Measurements from ENCODE around the gene GPC5. TPM values are rescaled to one million over a fixed set of nuclear protein-coding genes. Genes with fewer than 3 reads are reported as not detected.

The GPC5 gene
- total RNA-seq, 1 experiment from 2014 or later: 0.15 TPM

- TF ChIP-seq CTCF (conservative IDR thresholded peaks at IDR 0.05): no peak
- H3K27ac Mint-ChIP-seq: no peak overlapping the region
- H3K36me3 Mint-ChIP-seq (ENCODE audit: insufficient read depth in 1 of 3, low read depth in 3 of 3): peaks cover 0 to 5% (median 2%) of the 10 kb centered on the region in 3 experiments; a peak in 4 of 7 replicates
- Histone ChIP-seq H3K4ac (ENCODE audit: low read depth, low read length) (no peak overlapping the region), H3K9me3 (ENCODE audit: control insufficient read depth, low read depth, low read length) (no peaks in the 10 kb centered on the region), H3T11ph (ENCODE audit: low read length) (no peak overlapping the region), H3K14ac (ENCODE audit: insufficient read depth, low read length) (no peak overlapping the region), H2BK15ac (ENCODE audit: low read depth, low read length) (no peak overlapping the region), H2BK12ac (ENCODE audit: insufficient read length, low read depth, low read length) (no peak overlapping the region), H3K18ac (ENCODE audit: insufficient read length, low read depth, low read length) (no peak overlapping the region), H2AFZ (ENCODE audit: low read length) (no peak overlapping the region), H3K79me2 (ENCODE audit: insufficient read depth, low read length) (no peaks in the 10 kb centered on the region), H4K5ac (ENCODE audit: insufficient read length, low read depth, low read length) (no peak overlapping the region), H3K9ac (ENCODE audit: extremely low read depth, insufficient read length, low read length) (no peak overlapping the region), H2BK20ac (ENCODE audit: low read depth, low read length, poor library complexity, severe bottlenecking) (no peak overlapping the region), H3K23me2 (ENCODE audit: insufficient read length, low read depth, low read length, poor library complexity, severe bottlenecking) (peaks cover 7% of the 10 kb centered on the region), H3K79me1 (ENCODE audit: insufficient read depth, low read depth, low read length, poor library complexity, severe bottlenecking) (no peaks in the 10 kb centered on the region), H2AK5ac (ENCODE audit: insufficient read length, low read length) (no peak overlapping the region), H3K27ac (ENCODE audit: insufficient read length, low read depth, low read length) (no peak overlapping the region), H3K27me3 (ENCODE audit: insufficient read depth, low read length) (peaks cover 12% of the 10 kb centered on the region), H4K8ac (replicated peaks; ENCODE audit: insufficient read length, low read depth, low read length) (no peak overlapping the region), H3K4me2 (ENCODE audit: insufficient read depth, insufficient read length, low read length) (no peak overlapping the region), H4K20me1 (ENCODE audit: control insufficient read depth, insufficient read depth, insufficient read length) (no peaks in the 10 kb centered on the region), H2BK120ac (ENCODE audit: low read depth, low read length, poor library complexity, severe bottlenecking) (no peak overlapping the region), H3K56ac (ENCODE audit: insufficient read length, low read depth, low read length) (no peak overlapping the region), H3K23ac (ENCODE audit: insufficient read length, low read depth, low read length) (no peak overlapping the region), H2BK5ac (ENCODE audit: insufficient read length, low read length) (no peak overlapping the region), H4K91ac (ENCODE audit: insufficient read length, low read depth, low read length) (no peak overlapping the region), H3K4me1 (ENCODE audit: insufficient read depth, low read length) (no peaks in the 10 kb centered on the region)
- no CpG with 5 or more reads among the region's 2 CpGs for WGBS (ENCODE audit: extremely low coverage, insufficient read length, low lambda C conversion rate)
- H3K4me3 Mint-ChIP-seq: no peak overlapping the region
- H3K4me1 Mint-ChIP-seq: peaks cover 7 to 10% of the 10 kb centered on the region in 2 experiments; a peak in 3 of 4 replicates
- peaks cover 8 to 11% of the 10 kb centered on the region in 2 experiments for H3K9me3 Mint-ChIP-seq
- no peak for DNase-seq
- peaks cover 66% of the 10 kb centered on the region for H3K27me3 Mint-ChIP-seq (ENCODE audit: low read depth)
Observed at GRCh38 chr13:91401920-91402319, 3.5 kb downstream of the GPC5 start.

Data from H9 (cell line).